A549 (cell line): ENCODE results near the gene AGBL2. TPM values are rescaled to one million over a fixed set of nuclear protein-coding genes. Genes with fewer than 3 reads are reported as not detected.

Source experiments
- ATAC-seq, 2 experiments: fragments of 200-7000 bp in 1 of 2; fragments of >200 bp in 1 of 2; cut with Nextera tagmentation in 1 of 2; cut with Tn5 transposase in 1 of 2; 3 replicates each; pipeline versions ENCODE4 v1.8.0 to v1.9.1; 2018 to 2020; ENCODE audit warnings: mild to moderate bottlenecking in 1 of 2, moderate library complexity in 1 of 2
- CTCF ChIA-PET: fragments of 300-600 bp; sonication (Branson Sonifier 250); formaldehyde crosslinking; extraction: SDS; loops from one replicate; lab custom pipeline; 2021; ENCODE audit warnings: antibody characterized with exemption, inconsistent platforms; lab: Yijun Ruan, JAX
- POLR2A ChIA-PET: fragments of 350-600 bp; formaldehyde crosslinking; extraction: SDS; loops from one replicate; lab custom pipeline; 2021; ENCODE audit warnings: antibody characterized with exemption, inconsistent platforms; lab: Yijun Ruan, JAX
- DNase-seq, 2 experiments: peaks; one replicate each; pipeline versions ENCODE4 v3.0.0 to v3.0.0-alpha.2; 2011 to 2016; ENCODE audit warnings: low read depth in 1 of 2, low spot score in 1 of 2
- FAIRE-seq: peaks from 2 replicates; lab custom pipeline; 2011; peaks lifted over from hg19 to GRCh38; lab: Jason Lieb, UNC
- H3K27ac ChIP-seq, 2 experiments: fragments of >200 bp; sonication (Bioruptor Twin); formaldehyde crosslinking; 3 replicates each; pipeline ENCODE4 v1.5.1; 2016 to 2017
- H3K4me1 ChIP-seq: fragments of >200 bp; sonication (Bioruptor Twin); formaldehyde crosslinking; 3 replicates; pipeline ENCODE4 v1.6.1; 2016
- H3K4me2 ChIP-seq: fragments of >200 bp; sonication (Bioruptor Twin); formaldehyde crosslinking; 3 replicates; pipeline ENCODE4 v1.6.1; 2016
- H3K4me3 ChIP-seq: fragments of >200 bp; sonication (Bioruptor Twin); formaldehyde crosslinking; 3 replicates; pipeline ENCODE4 v1.5.1; 2016
- H3K9me3 ChIP-seq: fragments of >200 bp; sonication (Bioruptor Twin); formaldehyde crosslinking; 3 replicates; pipeline ENCODE4 v1.6.1; 2016
- BHLHE40 ChIP-seq: IDR thresholded peaks from 2 replicates; pipeline ENCODE4 v1.6.1; 2012; ENCODE audit warnings: low read depth, low read length, inconsistent platforms
- CEBPB ChIP-seq, 2 experiments: fragments of >200 bp in 1 of 2; sonication (Bioruptor Twin) in 1 of 2; formaldehyde crosslinking in 1 of 2; IDR thresholded peaks; 2 replicates each; pipeline ENCODE4 v1.6.1; 2012 to 2016
- CHD2 ChIP-seq: fragments of 150-350 bp; IDR thresholded peaks from 2 replicates; pipeline ENCODE4 v1.6.1; 2014; ENCODE audit warnings: low read length; ENCODE audit not compliant: partially characterized antibody
- EP300 ChIP-seq, 2 experiments: fragments of >200 bp; sonication (Bioruptor Twin); formaldehyde crosslinking; IDR thresholded peaks; 2 replicates in 1 of 2; 3 replicates in 1 of 2; pipeline ENCODE4 v1.6.1; 2016 to 2017
- MAFK ChIP-seq: fragments of 450-650 bp; IDR thresholded peaks from 2 replicates; pipeline ENCODE4 v1.6.1; 2014; ENCODE audit not compliant: partially characterized antibody
- MYC ChIP-seq: IDR thresholded peaks from 2 replicates; pipeline ENCODE4 v1.6.1; 2012; ENCODE audit warnings: mild to moderate bottlenecking, inconsistent platforms, low read length, improper control_type of control experiment, borderline replicate concordance
- NFE2L2 ChIP-seq: fragments of 150-350 bp; conservative IDR thresholded peaks from 2 replicates; pipeline ENCODE4 v1.6.1; 2014; ENCODE audit warnings: low read length
- PHF8 ChIP-seq: fragments of 200-600 bp; sonication (generic); IDR thresholded peaks from 2 replicates; pipeline ENCODE4 v1.6.1; 2016; ENCODE audit warnings: low read depth, mild to moderate bottlenecking, antibody characterized with exemption, moderate library complexity, borderline replicate concordance
- SMC3 ChIP-seq: fragments of >200 bp; sonication (Bioruptor Twin); formaldehyde crosslinking; IDR thresholded peaks from 3 replicates; pipeline ENCODE4 v1.6.1; 2018; ENCODE audit warnings: inconsistent platforms
- WGBS: methylation state at CpG from one replicate; pipeline ENCODE4 v1.1.6; 2017; ENCODE audit errors: missing lambda C conversion rate; 5-methylcytosine and 5-hydroxymethylcytosine counted together
- polyA plus RNA-seq, 4 experiments: library from polyadenylated mRNA; depleted of rRNA in 3 of 4; stranded (reverse); fragments of >200 nt; fragmentation: RNase III in 1 of 4; extraction: RNeasy Plus Mini Kit Qiagen cat#74134 plus additional on column Dnase treatment in 1 of 4; gene quantifications; 2 replicates in 3 of 4; 3 replicates in 1 of 4; pipeline ENCODE4 v1.2.3, GENCODE V29; 2011 to 2017
- TF ChIP-seq, protein P1 (sequence below): fragments of >200 bp; sonication (Bioruptor Twin); formaldehyde crosslinking; IDR thresholded peaks from 3 replicates; pipeline ENCODE4 v1.6.1; 2016
- TF ChIP-seq, protein P2 (sequence below): fragments of 250-450 bp; sonication (Bioruptor Pico); IDR thresholded peaks from 2 replicates; pipeline ENCODE4 v1.5.0; 2020; ENCODE audit warnings: low read depth, mild to moderate bottlenecking, moderate library complexity
- TF ChIP-seq, protein P3 (sequence below): fragments of 250-450 bp; sonication (Bioruptor Pico); IDR thresholded peaks from 2 replicates; pipeline ENCODE4 v1.5.0; 2021; ENCODE audit warnings: mild to moderate bottlenecking, moderate library complexity, borderline replicate concordance

The AGBL2 gene
- polyA plus RNA-seq, 2 of the 4 experiments (the other 2 are of a cell fraction) = 1.9 to 7.4 TPM

DNA sequence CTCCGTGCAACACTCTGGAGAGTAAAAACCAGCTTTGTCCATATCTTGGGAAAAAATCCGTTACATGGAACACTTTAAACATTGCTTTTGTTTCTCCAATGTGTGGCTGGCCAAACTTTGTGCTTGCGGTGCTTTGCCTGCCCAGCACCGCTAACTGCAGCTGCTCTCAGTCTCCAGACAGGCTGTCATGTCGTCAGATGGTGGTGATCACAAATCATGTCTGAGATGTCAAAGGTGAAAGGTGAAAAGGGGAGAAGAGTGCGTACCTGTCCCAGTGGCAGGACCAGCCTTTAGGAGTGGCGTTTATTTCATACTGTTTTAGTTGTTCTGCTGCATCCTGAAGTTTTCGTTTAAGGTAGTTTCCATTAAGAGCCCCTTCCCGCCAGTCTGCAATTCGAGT is 17.1 kb upstream of the AGBL2 start (continued):
- no peak for TF ChIP-seq PHF8
- TF ChIP-seq, protein P1, sequence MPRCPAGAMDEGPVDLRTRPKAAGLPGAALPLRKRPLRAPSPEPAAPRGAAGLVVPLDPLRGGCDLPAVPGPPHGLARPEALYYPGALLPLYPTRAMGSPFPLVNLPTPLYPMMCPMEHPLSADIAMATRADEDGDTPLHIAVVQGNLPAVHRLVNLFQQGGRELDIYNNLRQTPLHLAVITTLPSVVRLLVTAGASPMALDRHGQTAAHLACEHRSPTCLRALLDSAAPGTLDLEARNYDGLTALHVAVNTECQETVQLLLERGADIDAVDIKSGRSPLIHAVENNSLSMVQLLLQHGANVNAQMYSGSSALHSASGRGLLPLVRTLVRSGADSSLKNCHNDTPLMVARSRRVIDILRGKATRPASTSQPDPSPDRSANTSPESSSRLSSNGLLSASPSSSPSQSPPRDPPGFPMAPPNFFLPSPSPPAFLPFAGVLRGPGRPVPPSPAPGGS = no peak
- no peak for TF ChIP-seq MAFK

DNA sequence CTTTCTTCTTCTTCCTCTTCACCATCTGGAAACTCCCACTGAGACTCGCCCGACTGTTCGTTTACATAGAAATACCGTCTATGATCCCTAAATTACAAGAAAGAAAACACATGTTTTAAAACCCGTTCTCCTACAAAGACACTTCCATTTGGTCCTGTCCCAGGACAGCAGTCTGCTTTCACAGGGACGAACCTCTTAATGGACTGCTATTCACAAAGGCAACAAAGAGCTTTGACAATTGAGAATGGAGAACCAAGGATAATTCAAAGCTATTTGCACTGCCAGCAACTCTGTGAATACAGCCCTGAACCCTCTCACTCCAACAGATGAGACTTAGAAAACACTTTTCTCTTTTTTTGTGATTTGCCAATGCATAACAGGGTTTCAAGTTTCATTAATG is 16.3 kb upstream of the AGBL2 start:
- no peaks in the 10 kb centered on the region for H3K4me1 ChIP-seq
- H3K4me3 ChIP-seq = no peak overlapping the region
- POLR2A ChIA-PET = no interaction called here
- no peak overlapping the region for H3K4me2 ChIP-seq
- H3K9me3 ChIP-seq = no peaks in the 10 kb centered on the region
- no peak for ATAC-seq
- TF ChIP-seq EP300 (IDR thresholded peaks at IDR 0.05) (no peak), NFE2L2 (no peak)
- DNase-seq = no peak
- no peak overlapping the region for H3K27ac ChIP-seq
- no peak for FAIRE-seq
- CTCF ChIA-PET = no interaction called here
- 71% methylated on average over 6 of the region's 6 CpGs for WGBS

DNA sequence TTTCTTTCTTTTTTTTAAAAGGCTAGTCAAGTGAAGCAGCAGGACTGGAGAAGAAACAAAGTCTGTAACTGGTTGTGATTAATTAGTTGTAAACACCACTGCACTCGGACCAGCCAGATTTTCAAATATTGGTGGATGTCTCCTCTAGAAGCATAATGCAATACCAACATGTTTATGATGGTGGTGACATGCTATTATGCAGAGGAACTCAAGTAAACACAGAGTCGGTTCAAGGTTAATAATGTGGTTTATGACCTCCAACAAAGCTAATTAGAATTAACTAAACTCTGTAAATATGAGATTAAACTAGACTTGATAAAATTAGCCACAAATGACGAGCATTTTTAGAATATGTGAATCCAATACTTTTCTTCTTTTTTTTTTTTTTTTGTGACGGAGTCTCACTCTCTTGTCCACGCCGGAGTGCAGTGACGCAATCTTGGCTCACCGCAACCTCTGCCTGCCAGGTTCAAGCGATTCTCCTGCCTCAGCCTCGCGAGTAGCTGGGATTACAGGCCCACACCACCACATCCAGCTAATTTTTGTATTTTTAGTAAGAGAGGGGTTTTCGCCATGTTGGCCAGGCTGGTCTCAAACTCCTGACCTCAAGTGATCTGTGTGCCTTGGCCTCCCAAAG is 11.8 kb upstream of the AGBL2 start:
- TF ChIP-seq CEBPB (IDR thresholded peaks at IDR 0.05) (peak in 1 of 2 experiments; percentile 38; a peak in 1 of 4 replicates), SMC3 (no peak)
- Histone ChIP-seq H3K9me3 (no peaks in the 10 kb centered on the region), H3K4me2 (no peak overlapping the region), H3K27ac (no peak overlapping the region), H3K4me1 (peaks cover 16% of the 10 kb centered on the region), H3K4me3 (no peak overlapping the region)
- WGBS = 92% methylated on average over 12 of the region's 12 CpGs
- no peak for ATAC-seq
- no peak for DNase-seq
- FAIRE-seq = no peak
- ChIA-PET POLR2A (interaction anchor here (1.4 kb wide), 1 partner anchor 22 kb away, joined by 3 read pairs; no protein-coding TSS in a partner anchor), CTCF (interaction anchor here (1.7 kb wide), 1 partner anchor 22 kb away, joined by 3 read pairs; no protein-coding TSS in a partner anchor)

DNA sequence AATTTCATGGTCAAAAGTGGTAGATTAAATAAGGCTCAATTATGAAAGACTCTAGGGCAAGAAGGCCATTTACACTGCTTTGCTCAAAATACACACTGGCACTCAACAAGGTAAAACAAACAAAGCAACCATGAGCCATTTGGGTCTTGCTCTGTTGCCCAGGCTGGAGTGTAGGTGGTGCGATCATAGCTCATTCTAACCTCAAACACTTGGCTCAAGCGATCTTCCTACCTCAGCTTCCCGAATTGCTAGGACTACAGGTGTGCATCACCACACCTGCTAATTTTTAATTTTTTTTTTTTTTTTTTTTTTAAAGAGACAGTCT is 10.9 kb upstream of the AGBL2 start:
- no peak overlapping the region for H3K27ac ChIP-seq
- FAIRE-seq = no peak
- no peak for DNase-seq
- TF ChIP-seq BHLHE40 = no peak
- no peak for TF ChIP-seq CHD2
- TF ChIP-seq MYC = no peak
- TF ChIP-seq, protein P2, sequence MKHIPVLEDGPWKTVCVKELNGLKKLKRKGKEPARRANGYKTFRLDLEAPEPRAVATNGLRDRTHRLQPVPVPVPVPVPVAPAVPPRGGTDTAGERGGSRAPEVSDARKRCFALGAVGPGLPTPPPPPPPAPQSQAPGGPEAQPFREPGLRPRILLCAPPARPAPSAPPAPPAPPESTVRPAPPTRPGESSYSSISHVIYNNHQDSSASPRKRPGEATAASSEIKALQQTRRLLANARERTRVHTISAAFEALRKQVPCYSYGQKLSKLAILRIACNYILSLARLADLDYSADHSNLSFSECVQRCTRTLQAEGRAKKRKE (CRISPR knock-in tag) = no peak
- TF ChIP-seq, protein P3, sequence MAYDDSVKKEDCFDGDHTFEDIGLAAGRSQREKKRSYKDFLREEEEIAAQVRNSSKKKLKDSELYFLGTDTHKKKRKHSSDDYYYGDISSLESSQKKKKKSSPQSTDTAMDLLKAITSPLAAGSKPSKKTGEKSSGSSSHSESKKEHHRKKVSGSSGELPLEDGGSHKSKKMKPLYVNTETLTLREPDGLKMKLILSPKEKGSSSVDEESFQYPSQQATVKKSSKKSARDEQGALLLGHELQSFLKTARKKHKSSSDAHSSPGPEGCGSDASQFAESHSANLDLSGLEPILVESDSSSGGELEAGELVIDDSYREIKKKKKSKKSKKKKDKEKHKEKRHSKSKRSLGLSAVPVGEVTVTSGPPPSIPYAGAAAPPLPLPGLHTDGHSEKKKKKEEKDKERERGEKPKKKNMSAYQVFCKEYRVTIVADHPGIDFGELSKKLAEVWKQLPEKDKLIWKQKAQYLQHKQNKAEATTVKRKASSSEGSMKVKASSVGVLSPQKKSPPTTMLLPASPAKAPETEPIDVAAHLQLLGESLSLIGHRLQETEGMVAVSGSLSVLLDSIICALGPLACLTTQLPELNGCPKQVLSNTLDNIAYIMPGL (CRISPR knock-in tag) = no peak
- POLR2A ChIA-PET = no interaction called here
- no peak overlapping the region for H3K4me2 ChIP-seq
- no peak for ATAC-seq
- no peak overlapping the region for H3K4me3 ChIP-seq
- peaks cover 16% of the 10 kb centered on the region for H3K4me1 ChIP-seq
- WGBS = 85% methylated on average over 3 of the region's 3 CpGs
- CTCF ChIA-PET = interaction anchor here (0.7 to 2.0 kb wide), 2 partner anchors 10 to 34 kb away, joined by 3 to 7 read pairs; no protein-coding TSS in a partner anchor
- H3K9me3 ChIP-seq = no peaks in the 10 kb centered on the region
